GM10266 (cell line): ENCODE data around the gene CYTH4.

Source experiments
- DNase-seq: peaks from one replicate; pipeline ENCODE4 v3.0.0; 2012; ENCODE audit errors: extremely low spot score
- CTCF ChIP-seq: IDR thresholded peaks from 2 replicates; pipeline ENCODE4 v1.5.1; 2012; ENCODE audit warnings: mild to moderate bottlenecking, low read depth; ENCODE audit not compliant: control insufficient read depth, insufficient read depth; ENCODE audit errors: missing control alignments

CYTH4 gene

GRCh38 chr22:37308385-37309200, 26.3 kb downstream of the CYTH4 start:
- no peak for DNase-seq
- TF ChIP-seq CTCF = no peak

GRCh38 chr22:37309211-37310074, 27.1 kb downstream of the CYTH4 start:
- TF ChIP-seq CTCF = peak; percentile 9
- peak; percentile 68 for DNase-seq

GRCh38 chr22:37310075-37310606, 27.8 kb downstream of the CYTH4 start:
- DNase-seq = no peak
- no peak for TF ChIP-seq CTCF

GRCh38 chr22:37310815-37311595, 28.7 kb downstream of the CYTH4 start:
- no peak for DNase-seq
- TF ChIP-seq CTCF = no peak

GRCh38 chr22:37311761-37312312, 29.5 kb downstream of the CYTH4 start:
- no peak for TF ChIP-seq CTCF
- no peak for DNase-seq

- no peak for TF ChIP-seq CTCF
- DNase-seq = no peak
Observed at GRCh38 chr22:37312549-37313183, 30.4 kb downstream of the CYTH4 start.
